ENCODE results near the gene GOLGA8H.
"Not testable (repeated sequence)": the region's sequence is repeated elsewhere in the genome, so short reads cannot be mapped to it uniquely, and the experiment has no call there.

GOLGA8H gene

DNA sequence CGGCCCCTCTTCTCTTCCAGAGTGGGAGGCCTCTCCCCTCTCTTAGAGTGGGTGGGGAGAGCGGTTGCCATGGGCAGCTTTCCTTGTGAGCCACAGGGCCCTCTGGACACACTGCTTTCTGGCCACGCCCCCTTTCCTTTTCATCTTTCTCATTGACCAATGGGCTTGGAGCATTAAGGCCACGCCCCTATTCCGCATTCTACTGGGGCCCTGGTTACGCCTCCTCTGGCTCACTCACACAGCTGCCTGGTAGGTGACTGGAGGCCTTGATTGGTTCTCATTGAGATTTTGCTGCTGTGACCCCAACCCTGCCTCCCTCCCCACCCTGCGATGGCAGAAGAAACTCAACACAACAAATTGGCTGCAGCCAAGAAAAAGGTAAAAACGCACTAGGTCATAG, at the start of gene GOLGA8H:
GOLGA8H (plus strand) TSS at position 233 of the 400 bp plus-strand sequence; CDS start at position 331, 98 bp downstream.
- DNase-seq: not testable (repeated sequence)

GRCh38 chr15:30566949-30567348, 36.9 kb upstream of the GOLGA8H start:
- DNase-seq: not testable (repeated sequence)

DNA sequence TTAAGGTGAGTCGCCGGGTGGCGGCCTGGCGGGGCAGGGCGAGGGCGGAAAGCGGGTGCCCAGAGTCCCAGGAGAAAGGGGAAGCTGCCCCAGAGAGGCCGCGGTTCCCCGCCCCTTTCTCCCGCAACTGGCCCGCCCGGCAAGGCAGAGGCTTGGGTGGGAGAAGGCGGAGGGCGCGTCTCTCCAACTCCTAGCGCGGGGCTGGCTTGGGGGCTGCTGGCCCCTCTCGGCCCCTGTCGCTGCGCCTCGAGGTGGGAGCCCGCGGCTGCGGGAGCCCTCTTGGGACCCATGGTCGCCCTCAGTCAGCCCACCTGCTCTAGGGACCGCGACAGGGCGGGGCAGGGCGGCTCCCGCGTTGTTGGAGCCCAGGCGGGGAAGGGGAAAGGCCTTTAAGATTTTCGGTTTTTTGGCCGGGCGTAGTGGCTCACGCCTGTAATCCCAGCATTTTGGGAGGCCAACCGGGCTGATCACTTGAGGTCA, 30.8 kb upstream of the GOLGA8H start:
- DNase-seq: not testable (repeated sequence)

DNA sequence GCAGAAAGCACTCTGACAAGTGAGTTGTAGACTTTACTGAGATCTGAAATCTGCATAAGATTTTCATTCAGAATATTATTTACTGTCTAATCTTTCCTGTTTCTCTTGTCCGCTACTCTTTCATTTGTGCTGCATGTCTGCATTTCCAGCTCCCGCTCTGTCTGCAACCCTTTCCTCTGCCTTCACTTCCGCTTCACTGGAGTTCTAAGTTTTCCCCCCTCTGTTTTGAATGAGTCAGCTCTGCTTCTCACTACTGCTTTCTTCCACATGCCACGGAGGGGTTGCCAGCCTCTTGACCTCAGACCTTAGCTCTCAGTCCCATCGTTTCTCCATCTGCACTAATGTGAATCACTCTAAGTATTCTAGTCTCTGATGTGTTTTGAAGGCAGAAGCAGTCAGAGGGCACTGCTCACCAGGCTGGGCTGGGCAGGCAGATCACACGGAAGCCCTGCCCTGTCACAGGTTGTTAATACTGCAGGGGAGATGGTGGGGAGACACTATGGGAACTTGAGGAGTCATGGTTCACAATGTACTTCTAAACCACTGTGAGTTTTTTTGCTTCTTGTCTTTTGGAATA, 24.3 kb upstream of the GOLGA8H start:
- DNase-seq: not testable (repeated sequence)

GRCh38 chr15:30580716-30581115, 23.1 kb upstream of the GOLGA8H start:
- not testable (repeated sequence) for DNase-seq

DNA sequence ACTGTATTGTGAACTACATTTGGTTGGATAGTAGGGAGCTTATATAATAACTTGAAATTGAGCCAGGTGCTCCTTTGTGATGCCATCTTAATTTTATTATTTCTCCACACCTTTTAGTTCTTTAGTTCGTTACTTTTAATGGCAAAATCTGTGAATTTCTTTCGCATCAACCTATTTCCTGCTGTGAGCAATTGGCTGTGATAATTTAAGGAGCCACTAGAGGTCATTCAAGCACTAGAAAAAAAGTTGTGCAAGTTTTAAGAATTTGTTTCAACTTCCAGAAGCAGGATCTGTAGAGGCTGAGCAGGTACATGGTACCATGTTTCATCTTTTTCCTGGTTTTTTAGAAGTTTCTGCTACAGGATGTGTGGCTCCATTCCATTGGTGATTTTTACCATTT, 4.9 kb upstream of the GOLGA8H start:
- not testable (repeated sequence) for DNase-seq

- not testable (repeated sequence) for DNase-seq
Measured at GRCh38 chr15:30612271-30612670, 8.4 kb downstream of the GOLGA8H start.

DNA sequence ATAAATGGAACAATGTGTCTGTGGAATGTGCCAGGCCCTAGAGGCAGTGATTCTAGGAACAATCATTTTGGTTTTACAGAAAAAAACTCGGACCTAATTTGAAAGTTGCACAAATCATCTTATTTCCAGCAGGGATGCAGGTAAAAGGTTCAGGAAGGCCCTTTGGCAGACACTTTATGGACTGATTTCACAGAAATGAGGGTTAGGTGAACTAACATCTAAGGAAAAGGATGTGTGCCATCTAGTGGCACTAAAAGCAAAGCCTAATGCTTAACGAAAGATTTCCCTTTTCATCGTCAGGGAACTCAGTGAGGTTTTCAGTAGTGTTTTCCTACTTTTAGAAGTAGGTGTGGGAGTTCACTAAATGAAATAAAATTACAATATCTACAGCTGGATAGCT, 17.5 kb downstream of the GOLGA8H start:
- DNase-seq: not testable (repeated sequence)

DNA sequence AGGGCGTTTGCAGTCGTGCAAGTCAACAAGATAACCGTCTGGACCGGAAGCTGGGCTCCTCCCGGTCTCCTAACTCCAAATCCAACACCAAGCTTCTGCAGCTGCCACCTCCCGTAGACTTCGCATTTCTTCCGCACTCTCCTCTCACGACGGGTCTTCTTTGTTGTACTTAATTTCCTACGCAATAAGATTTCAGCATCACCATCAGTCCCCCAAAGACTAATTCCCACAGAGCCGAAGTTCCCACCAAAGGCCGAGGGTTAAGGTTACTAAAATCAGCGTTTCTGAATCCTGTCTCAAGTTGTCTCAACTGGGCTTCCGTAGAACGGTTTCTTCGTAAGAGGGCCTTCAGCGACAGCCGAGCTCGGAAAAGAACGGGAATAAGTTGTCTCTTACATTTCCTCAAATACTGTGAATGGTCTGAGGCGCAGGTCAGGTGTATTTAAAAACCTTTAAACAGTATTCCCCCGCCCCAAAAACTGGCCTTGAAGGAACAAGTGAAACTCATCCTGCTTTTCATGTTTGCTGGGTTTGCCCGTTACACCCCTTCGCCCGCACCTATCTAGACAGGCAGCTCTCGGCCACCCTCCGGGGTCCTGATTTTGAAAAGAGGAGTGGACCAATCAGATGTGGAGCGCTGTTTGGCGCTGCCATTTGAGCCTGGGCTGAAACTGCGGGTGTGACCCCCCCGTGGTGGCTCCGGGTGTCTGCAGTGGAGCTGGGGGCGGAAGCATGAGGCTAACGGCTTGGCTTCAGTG, 21.8 kb downstream of the GOLGA8H start, which contains the start of gene ARHGAP11B:
ARHGAP11B (plus strand) TSS at position 693 of the 758 bp plus-strand sequence.
- peak; percentile 92 for DNase-seq

DNA sequence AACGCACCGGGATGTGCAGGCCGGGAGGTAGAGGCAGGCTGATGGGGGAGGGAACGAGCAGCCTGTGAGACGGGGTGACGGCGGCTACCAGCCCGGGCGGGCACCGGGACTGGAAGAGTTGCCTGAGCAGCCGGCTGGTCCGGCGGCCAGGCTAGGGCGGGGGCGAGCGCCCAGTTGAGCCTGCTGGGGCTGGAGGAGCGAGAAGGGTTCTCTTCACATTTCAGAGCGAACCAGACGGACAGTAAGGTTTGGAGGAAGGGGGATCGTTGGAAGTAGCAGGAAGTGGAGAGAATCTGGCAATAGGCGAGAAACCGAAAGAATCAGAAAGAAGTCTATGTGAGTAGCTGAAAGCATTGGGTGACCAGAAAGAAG, 22.4 kb downstream of the GOLGA8H start:
- not testable (repeated sequence) for DNase-seq

DNA sequence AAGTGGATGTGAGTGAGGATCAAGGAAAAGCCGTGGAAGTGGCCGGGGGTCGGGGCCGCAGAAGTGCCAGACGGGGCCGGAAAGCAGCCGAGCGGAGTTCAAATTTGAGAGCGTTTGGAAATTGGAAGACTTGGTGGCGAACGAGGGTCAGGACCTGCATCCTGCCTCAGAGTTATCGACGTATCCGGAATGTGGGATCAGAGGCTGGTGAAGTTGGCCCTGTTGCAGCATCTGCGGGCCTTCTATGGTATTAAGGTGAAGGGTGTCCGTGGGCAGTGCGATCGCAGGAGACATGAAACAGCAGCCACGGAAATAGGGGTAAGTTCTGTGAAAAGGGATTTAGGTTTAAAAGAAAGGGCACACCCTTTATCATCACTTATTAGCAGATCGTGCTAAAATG, 22.8 kb downstream of the GOLGA8H start:
- DNase-seq: not testable (repeated sequence)

GRCh38 chr15:30650012-30650929, 46.4 kb downstream of the GOLGA8H start:
- no peak for DNase-seq

DNA sequence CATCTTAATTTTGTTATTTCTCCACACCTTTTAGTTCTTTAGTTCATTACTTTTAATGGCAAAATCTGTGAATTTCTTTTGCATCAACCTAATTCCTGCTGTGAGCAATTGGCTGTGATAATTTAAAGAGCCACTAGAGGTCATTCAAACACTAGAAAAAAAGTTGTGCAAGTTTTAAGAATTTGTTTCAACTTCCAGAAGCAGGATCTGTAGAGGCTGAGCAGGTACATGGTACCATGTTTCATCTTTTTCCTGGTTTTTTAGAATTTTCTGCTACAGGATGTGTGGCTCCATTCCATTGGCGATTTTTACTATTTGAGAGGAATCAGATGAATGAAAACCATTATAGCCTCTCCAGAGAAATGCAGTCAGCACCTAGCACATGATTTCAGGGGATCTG, 57.3 kb downstream of the GOLGA8H start:
- not testable (repeated sequence) for DNase-seq

Measured in CD4-positive, alpha-beta T cell treated with Interleukin-6 for 4 hours (primary cell).